Measurements from ENCODE around the gene FOXM1.

- TF ChIP-seq POLR2A (IDR thresholded peaks at IDR 0.05) (no peak), CTCF (IDR thresholded peaks at IDR 0.05) (no peak)
Observed at GRCh38 chr12:2860170-2860569, 16.8 kb downstream of the FOXM1 start.
